ENCODE measurements around the gene VPS13D.
"Not testable (repeated sequence)": the region's sequence is repeated elsewhere in the genome, so short reads cannot be mapped to it uniquely, and the experiment has no call there.

The VPS13D gene

GRCh38 chr1:12294076-12294475, 64.2 kb downstream of the VPS13D start:
- no peak for DNase-seq (ENCODE audit: low spot score)

- DNase-seq (ENCODE audit: low spot score) = no peak
These were observed 66.2 kb downstream of the VPS13D start for GRCh38 chr1:12296016-12296415.

DNA sequence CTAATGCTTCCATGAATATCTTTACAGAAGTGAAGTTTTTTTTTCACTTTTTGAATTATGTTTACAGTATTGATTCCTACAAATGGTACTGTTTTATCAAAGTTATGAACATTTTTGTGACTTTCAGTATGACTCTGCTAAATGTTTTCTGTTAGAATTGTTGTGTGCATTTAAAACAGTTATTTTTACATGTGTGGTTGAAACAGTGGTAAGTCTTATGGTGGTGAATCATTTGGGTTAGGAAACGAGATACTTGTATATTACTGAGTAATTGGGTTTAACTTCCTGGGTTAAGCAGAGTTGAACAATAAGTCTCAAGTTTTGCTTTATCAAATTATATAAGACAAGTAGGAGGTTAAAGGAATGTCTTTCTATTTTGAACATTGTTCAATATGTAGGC, 66.8 kb downstream of the VPS13D start:
- no peak for DNase-seq (ENCODE audit: low spot score)

- DNase-seq (ENCODE audit: low spot score) = no peak
These were observed 70.9 kb downstream of the VPS13D start for GRCh38 chr1:12300706-12301105.

DNA sequence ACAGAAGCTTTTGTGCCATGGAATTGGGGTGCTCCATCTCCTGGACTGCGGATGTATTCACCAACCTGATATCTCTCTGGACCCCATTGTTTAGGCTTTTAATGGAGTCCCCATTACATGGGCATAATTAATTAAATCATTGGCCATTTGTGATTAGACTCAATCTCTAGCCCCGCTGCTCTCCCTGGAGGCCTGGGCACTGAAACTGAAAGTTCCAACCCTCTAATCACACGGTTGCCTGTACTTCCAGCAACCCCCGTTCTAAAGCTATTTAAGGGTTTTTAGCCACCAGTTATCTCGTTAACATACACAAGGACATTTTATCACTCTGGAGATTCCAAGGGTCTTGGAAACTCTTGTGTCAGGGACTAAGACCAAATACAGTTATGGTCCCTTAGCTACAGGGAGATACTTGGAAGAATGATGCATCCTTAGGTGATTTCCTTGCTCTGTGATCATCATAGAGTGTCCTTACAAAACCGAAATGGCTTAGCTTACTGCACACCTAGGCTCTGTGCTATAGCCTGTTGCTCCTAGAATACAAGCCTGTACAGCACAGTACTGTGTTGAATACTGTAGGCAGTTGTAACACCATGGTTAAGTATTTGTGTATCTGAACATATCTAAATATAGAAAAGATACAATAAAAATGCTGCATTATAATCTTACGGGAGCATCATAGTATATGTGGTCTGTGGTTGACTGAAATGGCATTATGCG, 71.8 kb downstream of the VPS13D start:
- DNase-seq (ENCODE audit: low spot score) = no peak

GRCh38 chr1:12302798-12303447, 73.1 kb downstream of the VPS13D start:
- DNase-seq (ENCODE audit: low spot score) = no peak

GRCh38 chr1:12305377-12305776, 75.5 kb downstream of the VPS13D start:
- no peak for DNase-seq (ENCODE audit: low spot score)

- no peak for DNase-seq (ENCODE audit: low spot score)
These were observed 80.2 kb downstream of the VPS13D start for GRCh38 chr1:12309783-12310742.

DNA sequence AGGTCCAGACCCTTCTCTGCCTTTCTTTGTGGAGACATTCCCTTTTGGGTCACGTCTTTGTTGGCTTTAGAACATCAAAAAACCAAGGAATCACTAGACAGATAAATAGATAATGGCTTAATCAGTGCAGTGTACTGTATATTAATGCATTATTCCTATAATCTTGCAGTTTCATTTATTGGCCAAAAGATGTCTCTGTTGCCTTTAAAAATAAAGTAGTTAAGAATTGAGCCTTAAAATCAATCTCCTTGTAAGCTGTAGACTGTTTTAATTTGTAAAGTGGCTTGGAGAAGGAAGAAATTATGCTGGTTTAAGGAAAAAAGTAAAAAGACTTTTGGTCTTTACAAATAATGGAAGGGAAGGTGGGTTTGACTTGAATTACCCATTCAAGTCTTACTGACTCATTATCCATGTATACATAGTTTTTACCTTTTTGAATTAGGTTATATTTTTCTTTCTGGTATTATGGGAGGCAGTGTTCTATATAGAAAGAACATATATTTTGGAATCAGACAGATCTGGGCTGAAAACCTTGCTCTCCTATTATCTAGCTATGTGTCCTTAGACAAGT, 84.6 kb downstream of the VPS13D start:
- DNase-seq (ENCODE audit: low spot score) = no peak

- no peak for DNase-seq (ENCODE audit: low spot score)
These were observed 85.3 kb downstream of the VPS13D start for GRCh38 chr1:12315146-12315545.

GRCh38 chr1:12316331-12316730, 86.5 kb downstream of the VPS13D start:
- DNase-seq (ENCODE audit: low spot score) = no peak

DNA sequence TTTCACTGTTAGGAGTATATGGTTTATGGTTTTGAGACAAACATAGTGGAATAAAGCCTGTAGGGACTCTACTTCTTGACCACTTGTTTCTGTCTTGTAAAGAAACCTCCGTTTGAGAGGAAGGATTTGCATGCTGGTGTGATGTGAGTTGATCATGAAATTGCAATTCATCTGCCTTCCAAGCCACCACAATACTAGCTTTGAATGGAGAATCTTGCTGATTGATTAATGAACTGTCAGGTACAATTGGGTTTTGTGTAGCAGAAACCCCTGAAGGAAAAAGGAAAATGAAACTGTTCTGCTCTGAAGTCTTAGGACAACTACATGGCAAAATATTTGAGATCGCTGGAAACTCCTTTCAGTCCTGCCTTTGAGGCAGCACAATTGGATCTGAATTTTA, 90.7 kb downstream of the VPS13D start:
- no peak for DNase-seq (ENCODE audit: low spot score)

DNA sequence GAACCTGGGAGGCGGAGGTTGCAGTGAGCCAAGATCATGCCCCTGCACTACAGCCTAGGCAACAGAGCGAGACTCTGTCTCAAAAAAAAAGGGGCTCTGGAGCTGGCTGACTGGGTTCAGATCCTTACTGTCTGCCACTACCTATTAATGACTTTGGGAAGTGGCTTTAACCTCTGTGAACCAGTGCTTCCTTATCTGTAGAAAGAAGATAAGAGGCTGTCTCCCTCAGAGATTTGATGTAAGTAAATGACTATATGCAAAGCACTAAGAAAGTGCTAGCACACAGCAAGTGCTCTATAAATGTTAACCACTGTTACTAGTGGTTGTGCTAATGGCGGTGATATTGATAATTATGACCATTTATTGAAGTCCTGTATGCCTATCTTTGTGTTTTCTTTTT, 94.6 kb downstream of the VPS13D start:
- DNase-seq (ENCODE audit: low spot score) = no peak

DNA sequence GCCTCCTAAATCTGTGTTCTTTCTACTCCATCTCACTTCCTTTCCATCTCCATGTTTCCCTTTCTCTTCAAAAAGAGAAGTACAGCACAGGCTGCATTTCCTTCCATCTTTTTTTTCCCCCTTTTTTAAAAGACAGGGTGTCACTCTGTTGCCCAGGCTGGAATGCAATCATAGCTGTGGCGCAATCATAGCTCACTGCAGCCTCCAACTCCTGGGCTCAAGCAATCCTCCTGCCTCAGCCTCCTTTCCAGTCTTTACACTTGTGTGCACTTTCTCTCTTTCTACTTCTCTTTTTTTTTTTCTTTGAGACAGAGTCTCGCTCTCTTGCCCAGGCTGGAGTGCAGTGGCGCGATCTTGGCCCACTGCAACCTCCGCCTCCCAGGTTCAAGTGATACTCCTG, 95.1 kb downstream of the VPS13D start:
- not testable (repeated sequence) for DNase-seq (ENCODE audit: low spot score)

DNA sequence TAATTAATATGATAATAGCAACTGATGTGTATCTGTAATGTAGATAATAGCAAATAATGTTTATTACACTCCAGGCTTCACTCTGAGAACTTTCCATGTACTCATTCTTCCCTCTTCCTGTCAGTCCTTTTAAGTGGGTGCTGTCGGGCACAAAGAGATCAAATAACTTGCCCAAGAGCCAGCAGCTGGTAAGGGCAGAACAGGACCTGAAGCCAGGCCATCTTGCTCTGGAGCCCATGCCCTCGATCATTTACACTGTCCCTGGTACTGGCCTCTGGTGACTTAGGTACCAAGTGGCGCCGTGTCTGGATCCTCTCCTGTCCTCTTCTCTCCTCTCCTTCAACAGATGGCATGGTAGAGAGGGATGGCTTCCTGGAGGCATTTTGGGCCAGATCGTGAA, 97.2 kb downstream of the VPS13D start:
- no peak for DNase-seq (ENCODE audit: low spot score)

- no peak for DNase-seq (ENCODE audit: low spot score)
These were observed 97.7 kb downstream of the VPS13D start for GRCh38 chr1:12327566-12327965.

DNA sequence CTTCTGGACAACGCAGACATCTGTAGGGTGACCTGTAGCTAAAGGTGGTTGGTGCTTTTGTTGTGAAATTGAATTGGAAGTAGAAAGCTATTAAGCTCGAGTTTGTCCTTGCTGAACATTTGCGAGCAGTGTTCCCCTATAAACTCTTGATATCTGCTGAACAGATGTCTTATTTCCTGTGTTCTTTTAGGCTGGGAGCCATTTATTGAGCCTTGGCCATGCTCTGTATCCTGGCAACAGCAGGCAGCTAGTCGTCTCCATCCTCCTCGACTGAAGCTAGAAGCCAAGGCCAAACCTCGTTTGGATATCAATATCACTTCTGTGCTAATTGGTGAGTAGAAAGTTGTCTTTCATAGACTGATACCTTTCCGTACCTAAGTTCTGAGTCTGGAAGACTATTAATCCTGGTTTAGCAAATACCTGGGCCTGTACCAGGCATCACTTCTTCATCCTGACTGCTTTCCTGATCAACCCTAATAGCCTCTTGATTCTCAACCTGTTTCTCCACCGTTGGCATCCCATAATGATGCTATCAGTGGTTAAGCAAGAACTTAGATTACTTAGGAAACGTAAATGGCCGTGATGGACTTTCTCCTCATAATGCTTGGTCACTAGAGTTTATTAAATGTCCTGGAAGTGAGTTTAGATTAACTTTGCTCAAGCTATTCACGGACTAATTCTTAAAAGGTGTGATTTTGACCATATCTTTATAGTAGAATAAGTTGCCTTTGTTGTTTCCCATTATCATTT, 103.4 kb downstream of the VPS13D start:
- DNase-seq (ENCODE audit: low spot score) = no peak

DNA sequence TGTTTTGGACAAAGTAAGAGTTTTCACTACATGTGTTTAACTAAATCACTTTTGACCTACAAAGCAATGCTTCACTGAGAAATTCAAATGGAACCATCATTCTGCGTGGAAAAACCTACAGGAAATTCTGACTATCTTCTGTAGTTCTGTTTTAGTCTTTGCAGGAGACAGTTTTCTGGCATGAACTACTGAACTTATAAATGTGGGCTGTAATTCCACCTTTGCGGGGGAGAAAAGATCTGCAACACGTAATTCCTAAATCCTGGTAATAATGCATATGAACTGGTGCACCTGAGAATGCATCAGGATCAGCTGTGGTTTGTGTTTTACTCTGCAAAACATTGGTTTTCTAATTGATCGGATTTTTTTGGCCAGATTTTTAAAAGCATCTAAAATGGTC, 106.0 kb downstream of the VPS13D start:
- no peak for DNase-seq (ENCODE audit: low spot score)

DNA sequence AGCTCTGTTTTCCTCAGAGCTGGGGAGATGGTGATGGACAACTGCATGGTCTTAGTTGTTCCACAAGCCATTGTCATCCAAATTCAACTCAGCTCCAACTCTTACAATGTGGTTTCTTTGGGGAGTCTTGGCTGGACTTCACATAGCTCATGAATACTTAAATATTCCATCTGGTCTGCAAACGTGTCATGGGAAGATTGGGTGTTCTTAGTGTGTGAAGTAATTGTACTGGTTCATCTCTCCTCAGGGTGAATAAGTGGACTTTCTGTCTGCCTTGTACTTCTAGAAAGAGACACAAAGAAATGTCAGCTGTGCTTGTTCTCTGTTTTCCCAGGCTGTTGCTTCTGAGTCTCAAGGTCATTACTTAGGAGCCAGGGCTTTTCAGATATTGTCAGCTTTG, 106.6 kb downstream of the VPS13D start:
- no peak for DNase-seq (ENCODE audit: low spot score)

DNA sequence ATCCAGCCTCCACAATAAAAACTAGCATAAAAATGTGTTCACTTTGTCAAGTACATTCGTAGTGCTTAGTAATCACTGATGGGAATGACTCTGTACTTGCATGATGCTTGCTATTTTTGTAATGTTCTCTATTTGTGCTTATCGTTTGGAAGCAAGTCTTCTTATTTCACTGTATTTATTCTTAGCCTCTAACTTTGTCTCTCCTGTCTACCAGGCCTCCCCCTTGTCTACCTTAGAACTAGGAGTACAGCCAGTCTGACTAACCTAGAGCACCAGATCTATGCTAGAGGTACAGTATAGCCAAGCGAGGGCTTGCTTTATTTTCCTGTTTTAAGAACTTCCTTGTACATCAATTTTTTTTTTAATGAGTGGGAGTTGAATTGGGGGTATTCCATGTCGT, 108.2 kb downstream of the VPS13D start:
- no peak for DNase-seq (ENCODE audit: low spot score)

DNA sequence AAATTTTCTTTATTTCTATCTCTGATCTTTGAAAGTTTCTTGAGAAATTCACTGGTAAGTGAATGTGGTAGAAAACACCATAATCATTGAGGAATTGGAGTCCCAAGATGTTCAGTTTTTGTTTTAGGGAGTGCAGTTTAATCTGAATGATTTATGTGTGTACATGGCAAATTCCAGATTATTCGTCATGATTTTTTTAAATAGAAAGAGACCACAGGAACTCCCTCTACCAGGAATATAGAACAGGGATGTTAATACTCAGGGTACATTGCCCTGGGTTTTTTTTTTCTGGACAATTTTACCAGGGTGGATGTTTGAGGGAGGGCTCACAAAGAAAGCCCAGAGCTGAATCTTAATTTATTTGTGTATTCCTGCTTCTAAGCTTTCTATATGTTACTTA, 109.0 kb downstream of the VPS13D start:
- no peak for DNase-seq (ENCODE audit: low spot score)

GRCh38 chr1:12339396-12339795, 109.6 kb downstream of the VPS13D start:
- no peak for DNase-seq (ENCODE audit: low spot score)

Data from globus pallidus (tissue), 1 donor.